Activated gamma-delta T cell treated with anti-CD3 and anti-CD28 coated beads, Interleukin-2, amount 50 U/mL, for 16 hours (primary cell): ENCODE results near the gene ACOT7.
"Not testable (repeated sequence)": the region's sequence is repeated elsewhere in the genome, so short reads cannot be mapped to it uniquely, and the experiment has no call there.

ENCODE experiments used
- DNase-seq: peaks from one replicate; pipeline ENCODE4 v3.0.0-alpha.2; 2020; ENCODE audit warnings: low read depth

ACOT7 gene, protein sequence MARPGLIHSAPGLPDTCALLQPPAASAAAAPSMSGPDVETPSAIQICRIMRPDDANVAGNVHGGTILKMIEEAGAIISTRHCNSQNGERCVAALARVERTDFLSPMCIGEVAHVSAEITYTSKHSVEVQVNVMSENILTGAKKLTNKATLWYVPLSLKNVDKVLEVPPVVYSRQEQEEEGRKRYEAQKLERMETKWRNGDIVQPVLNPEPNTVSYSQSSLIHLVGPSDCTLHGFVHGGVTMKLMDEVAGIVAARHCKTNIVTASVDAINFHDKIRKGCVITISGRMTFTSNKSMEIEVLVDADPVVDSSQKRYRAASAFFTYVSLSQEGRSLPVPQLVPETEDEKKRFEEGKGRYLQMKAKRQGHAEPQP

DNA sequence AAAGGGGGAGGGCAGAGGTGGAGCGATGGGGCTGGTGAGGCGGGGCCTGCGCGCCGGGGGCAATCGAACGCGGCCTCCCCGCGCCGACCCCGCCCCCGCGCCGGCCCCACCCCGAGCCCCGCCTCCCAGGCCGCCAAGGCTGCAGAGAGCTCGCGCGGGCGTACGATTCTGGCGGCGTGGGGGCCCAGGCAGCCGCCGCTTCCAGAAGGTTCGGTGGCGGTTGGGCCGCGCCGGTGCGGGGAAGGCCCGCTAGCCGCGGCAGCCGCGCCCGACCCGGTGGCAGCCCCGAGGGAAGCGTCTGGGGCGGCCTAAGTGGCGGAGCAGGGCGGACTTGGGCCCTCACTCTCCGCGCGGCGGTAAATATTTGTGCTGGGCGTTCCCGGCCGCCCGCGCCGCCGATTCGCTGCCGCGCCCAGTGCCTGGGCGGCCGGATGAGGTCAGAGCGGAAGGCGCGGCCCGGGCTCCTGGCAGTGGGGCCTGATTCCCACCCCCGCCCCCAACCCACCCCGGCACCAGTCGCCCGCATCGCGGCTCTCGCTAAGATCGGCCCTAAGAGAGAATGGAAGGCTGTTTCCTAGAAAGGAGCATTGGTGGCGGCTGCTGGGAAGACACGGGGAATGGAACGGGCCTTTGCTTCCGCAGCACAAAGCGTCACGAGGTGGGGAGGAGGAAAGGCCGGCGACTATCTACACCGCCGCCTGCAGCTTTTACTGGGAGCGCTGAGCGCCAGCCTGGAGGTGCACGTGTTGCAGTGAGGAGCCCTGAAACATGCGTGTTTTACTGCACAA is at the start of gene ACOT7:
TSS of gene ACOT7 (minus strand) at position 368 of the 788 bp plus-strand sequence. CDS start 368 bp downstream, outside the sequence.
- DNase-seq = peak; percentile 85

DNA sequence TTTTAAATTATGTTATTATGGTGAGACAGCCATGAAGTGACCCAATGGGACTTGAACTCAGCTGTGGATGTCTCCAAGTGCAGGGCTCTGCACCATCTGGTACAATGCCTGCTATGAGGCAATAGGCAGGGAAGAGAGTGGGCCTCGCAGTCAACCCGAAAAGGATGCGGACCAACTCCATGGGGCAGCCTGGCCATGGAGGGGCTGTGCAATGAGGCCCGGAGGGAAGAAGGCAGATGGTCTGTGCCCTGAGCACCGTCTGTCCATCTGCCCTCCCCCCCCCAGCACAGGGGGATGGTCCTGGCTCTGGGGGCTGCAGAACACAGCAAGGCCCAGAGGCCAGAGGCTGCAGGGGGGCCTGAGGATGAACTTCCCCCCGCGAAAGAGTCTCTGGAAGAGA is 48.0 kb upstream of the ACOT7 start:
- no peak for DNase-seq

- DNase-seq = peak; percentile 67
Measured at GRCh38 chr1:6440198-6441126, 46.9 kb upstream of the ACOT7 start.

- peak; percentile 61 for DNase-seq
Measured at GRCh38 chr1:6438047-6438525, 44.5 kb upstream of the ACOT7 start.

GRCh38 chr1:6437012-6437700 is 43.6 kb upstream of the ACOT7 start:
- DNase-seq = not testable (repeated sequence)

- DNase-seq = not testable (repeated sequence)
Measured at GRCh38 chr1:6436277-6436676, 42.7 kb upstream of the ACOT7 start.

- no peak for DNase-seq
Measured at GRCh38 chr1:6435547-6435946, 42.0 kb upstream of the ACOT7 start.

DNA sequence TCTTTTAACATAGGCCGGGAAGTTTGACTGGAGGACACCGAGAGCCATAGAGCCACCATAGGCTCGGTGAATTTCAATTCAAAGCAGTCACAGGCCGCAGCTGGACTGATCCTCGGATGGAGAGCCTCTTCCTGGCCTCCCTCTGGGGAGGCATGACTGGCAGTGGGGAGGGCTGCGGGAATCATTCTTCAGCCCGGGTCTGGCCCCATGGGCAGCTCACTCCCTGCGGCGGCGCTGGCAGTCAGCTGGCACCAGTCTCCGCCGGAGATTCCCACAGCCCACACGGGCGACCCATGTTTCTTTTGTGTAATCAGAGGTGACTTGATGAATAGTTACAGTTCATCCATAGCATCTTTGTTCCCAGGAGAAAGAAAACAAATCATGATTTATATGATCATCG is 41.6 kb upstream of the ACOT7 start:
- DNase-seq = no peak

DNA sequence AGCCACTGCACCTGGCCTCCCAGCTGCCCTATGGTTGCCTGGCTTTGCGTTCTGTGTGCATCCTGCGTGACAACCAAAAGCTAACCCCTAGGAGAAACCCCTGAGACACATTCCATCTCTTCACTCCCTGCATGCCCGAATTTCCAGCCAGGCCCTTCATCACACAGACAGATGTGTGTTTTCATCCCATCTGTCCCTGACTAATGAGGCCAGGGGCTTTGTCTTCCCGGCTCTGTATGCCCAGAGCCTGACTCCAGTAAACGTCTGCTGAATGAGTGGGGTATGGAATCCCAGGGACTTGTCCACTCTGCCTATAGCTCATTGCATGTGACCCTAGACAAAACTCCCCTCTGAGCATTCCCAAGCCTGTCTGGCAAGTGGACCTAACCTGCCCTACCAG is 40.6 kb upstream of the ACOT7 start:
- no peak for DNase-seq

GRCh38 chr1:6431645-6432579 is 38.3 kb upstream of the ACOT7 start:
- not testable (repeated sequence) for DNase-seq

DNA sequence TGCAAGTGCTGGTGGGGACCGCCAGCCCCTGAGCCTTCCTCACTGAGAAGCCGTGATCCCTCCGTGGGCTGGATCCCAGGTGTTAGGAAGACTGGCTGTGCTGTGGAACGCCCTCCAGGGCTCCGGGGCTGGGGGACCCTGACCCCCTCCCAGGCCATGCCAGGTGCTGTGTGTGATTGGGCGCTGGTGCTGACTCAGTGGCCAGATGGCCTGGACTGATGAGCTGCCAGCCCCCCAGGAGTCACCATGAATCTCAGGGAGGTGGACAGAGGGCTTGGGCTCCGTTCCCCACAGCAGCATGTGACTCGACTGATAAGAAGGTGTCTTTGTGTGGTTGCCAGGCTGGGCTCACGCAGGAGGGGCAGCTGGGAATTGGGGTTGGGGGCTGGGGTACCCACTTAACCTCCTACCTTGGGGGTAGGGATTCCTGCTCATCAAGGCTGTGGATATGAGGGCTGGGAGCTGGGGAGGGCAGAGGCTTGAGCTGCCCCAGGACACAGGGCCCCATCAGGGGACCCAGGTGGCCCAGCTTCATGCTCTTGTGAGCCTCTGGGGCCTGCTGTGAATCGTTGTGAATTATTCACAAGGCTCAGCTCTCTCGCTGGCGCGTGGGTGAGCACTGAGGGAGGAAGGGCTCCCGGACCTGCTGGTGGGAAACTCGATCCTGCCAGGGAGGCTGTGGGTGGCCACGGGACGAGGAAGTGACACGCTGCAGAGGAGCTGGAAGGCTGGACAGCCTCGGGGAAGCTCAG is 36.3 kb upstream of the ACOT7 start:
- not testable (repeated sequence) for DNase-seq

DNA sequence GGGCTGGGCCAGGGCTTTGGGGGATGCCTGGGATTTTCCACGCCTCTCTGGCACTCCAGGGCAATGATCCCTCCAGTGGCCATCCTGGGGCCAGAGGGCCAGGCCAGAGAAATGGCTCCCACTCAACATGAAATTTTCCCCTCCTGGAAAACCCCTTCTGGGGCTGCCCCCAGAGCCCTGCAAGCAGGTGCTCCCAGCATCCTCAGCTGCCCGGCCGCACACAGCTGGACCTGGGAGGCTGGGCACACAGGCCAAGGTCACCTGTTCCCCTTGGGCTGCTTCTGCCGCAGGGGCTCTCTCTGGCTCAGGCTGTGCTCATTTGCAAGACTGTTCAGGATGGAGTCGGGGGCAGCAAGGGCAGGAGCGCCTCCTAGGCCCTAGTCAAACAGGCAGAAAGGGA is 34.9 kb upstream of the ACOT7 start:
- DNase-seq = not testable (repeated sequence)

DNA sequence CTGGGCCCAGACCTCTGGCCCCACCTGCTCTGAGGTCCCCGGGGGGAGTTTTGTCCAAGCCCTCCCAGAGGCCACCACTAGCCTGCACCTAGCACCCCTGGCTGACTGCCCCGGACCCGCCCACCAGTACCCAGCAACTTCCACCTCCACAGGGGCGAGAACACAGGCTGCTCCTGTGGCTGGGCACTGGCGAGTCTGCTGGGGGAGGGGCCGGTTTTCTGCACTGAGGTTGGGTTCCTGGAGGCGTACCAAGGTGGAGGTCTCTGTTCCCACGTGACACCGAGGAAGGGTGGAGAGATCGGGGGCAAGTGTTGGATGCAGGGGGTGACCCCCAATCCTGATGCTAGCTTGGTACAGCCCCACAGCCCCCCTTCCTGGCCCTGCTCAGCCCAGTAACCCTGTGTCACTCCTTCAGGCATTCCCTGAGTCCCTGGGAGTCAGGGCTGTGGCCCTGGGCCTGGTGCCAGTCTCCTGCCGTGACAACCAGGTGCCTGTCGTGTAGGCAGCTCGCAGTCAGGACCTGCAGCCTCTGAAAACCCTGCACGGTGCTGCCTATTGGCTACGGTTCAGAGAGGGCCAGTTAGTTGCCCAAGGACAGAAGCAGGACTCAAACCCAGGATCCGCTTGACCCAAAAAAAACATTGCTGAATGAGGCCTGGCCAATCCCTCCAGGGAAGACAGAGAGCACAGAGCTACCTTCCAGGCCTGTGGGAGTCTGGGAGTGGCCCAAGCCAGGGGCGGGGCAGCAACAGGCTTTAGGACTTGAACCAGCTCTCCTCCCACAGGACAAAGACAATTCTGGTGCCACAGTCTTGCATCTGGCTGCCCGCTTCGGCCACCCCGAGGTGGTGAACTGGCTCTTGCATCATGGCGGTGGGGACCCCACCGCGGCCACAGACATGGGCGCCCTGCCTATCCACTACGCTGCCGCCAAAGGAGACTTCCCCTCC is 34.1 kb upstream of the ACOT7 start:
- DNase-seq = no peak

- no peak for DNase-seq
Measured at GRCh38 chr1:6426972-6427350, 33.4 kb upstream of the ACOT7 start.

GRCh38 chr1:6426277-6426971 is 32.9 kb upstream of the ACOT7 start:
- DNase-seq = no peak

- no peak for DNase-seq
Measured at GRCh38 chr1:6425658-6426057, 32.1 kb upstream of the ACOT7 start.
